Heart left ventricle (tissue), 13 donors: Measurements from ENCODE around the gene PTPRE.

Experiments
- CTCF ChIP-seq, 12 donors: fragments of 200-600 bp; sonication (generic) in 4 of 12; IDR thresholded peaks; one replicate each; pipeline versions ENCODE4 v1.5.0 to v1.8.0; 2018 to 2022; ENCODE audit warnings: antibody characterized with exemption in 12 of 12, mild to moderate bottlenecking in 5 of 12
- POLR2A ChIP-seq, 2 donors: fragments of 450-650 bp; IDR thresholded peaks; one replicate each; pipeline ENCODE4 v1.6.1; 2017; ENCODE audit warnings: antibody characterized with exemption in 2 of 2, mild to moderate bottlenecking in 2 of 2, moderate library complexity in 2 of 2
- donor health status: ischemic (EF 13 %, LVEDD 7.1; RV severe dilation, severe dysfunction).
- donor health status: DM: no; HTN: yes; CAD: no.
- donor health status: DM: no; HTN: no; CAD: no.
- donor health status: ischemic (EF 25% LVEDD 6.9; RV normal size, moderate dysfunction).
- donor health status: ischemic (EF 25% LVEDD 5.7; RV mildly dilated, moderate dysfunction).
- donor health status: ischemic (EF 35%, LVEDD 5.7; RV mildly dilated, moderate dysfunction).
- donor health status: nonischemic (EF 11% LVEDD 7.7; RV severe dilation, severe dysfunction).
- donor health status: DM: yes; HTN: yes; CAD: no.
- donor health status: PGD.
- donor health status: ischemic (EF 29% LVEDD 5.4; RV normal size, mild dysfunction).
- donor health status: nonischemic (EF 23%, LVEDD 6.1; RV moderate dilation, normal function).

- TF ChIP-seq CTCF (IDR thresholded peaks at IDR 0.05) = no peak
- TF ChIP-seq POLR2A (IDR thresholded peaks at IDR 0.05) = no peak
Measured at GRCh38 chr10:128059266-128059981, 152.5 kb downstream of the PTPRE start.
